Activated T-helper 1 cell treated with Interleukin-2 at 50 U/mL for 16 hours (primary cell): ENCODE data around the gene GSTM3.
"Not testable (repeated sequence)": the region's sequence is repeated elsewhere in the genome, so short reads cannot be mapped to it uniquely, and the experiment has no call there.

ENCODE experiments used
- DNase-seq: peaks from one replicate; pipeline ENCODE4 v3.0.0-alpha.2; 2020; ENCODE audit warnings: low read depth

GSTM3 gene

DNA sequence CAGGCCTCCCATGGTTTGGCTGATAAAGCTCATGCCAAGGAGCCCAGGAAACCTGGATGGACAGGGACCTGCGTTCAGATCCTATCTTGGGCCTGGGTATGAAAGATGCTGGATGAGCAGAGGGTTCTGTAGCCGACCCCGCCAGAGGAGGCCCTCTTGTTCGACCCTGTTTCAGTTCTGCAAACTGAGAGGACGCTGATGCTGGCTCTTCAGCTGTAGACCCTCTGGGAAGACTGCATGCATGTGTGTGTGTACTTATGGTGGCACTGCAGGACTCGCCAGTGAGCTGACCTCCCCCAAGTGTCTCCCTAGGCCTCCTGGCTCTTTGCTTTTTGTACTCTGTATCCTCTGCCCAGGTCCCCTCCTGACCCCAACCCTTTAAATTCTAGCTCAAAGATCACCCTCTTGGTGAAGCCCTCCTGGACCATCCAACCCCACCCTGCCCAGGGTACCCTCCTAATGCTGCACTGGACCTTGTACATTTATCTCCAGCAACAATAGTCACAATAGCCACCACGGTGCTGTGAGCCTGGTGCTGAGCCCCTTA is 21.3 kb upstream of the GSTM3 start:
- no peak for DNase-seq

DNA sequence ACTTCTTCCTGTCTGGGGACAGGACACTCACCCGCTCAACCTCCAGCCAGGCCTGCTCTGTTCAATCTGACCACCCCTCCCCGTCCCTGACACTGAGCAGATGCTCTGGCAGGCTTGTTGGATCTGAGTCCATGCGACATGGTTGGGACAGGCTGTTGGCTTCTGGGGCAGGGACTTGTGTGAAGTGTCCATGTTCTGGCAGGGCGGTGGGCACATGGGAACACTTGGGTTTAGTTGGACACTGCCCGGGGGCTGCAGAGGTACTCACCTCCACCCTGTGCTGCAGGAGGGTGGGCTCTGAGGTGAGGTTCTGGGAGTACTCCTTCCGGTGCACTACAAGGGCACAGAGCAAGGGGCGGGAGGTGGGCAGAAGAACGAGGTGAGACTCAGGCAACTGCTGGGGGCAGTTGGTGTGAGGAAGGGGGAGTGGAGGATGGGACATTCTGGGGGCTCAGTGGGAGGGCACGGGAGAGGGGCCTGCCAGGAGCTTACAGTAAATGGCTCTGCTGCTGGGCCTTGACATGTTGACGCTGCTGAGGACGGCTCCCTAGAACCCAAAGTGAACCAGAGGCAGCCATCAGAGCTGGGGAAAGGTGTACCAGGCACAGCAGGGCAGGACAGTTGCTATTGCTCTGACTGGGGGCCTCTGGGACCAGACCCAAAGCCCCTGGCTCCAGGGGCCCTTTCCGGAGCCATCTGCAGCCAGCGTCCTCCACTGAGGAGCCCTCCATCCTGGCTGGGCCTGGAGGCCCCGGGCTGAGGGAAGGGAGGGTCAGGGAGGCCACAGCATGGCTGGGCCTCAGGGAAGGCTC is 20.6 kb upstream of the GSTM3 start:
- no peak for DNase-seq

DNA sequence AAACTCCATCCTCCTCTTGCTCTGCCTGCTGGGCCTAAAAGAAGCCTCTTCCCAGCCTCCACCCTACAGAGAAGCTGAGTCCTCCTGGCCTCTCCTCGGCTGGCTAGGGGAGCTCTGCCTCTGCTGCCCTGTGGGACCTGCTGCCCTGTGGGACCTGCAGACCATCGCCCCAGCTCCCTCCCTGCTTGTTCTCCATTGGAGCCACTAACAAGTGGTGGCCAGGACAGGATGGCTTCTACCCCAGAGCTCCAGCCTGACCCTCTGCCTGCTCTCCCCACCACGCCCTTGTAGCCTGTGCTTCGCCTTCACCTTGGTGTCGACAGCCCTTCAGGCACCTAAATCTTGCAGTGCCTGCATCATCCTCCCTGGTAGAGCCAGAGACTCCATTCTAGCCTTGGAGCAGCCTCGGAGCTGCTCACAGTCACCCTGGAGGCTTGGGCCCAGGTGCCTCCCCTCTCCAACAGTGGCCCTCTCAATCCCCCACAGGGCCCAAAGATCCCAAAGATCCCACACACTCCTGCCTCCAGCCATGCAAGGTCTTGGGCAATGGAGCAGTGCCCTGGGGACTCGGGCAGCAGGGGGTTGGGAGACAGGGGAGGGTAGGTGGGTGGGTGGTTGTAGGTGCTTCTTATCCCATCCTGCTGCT is 19.9 kb upstream of the GSTM3 start:
- DNase-seq, result no peak

DNA sequence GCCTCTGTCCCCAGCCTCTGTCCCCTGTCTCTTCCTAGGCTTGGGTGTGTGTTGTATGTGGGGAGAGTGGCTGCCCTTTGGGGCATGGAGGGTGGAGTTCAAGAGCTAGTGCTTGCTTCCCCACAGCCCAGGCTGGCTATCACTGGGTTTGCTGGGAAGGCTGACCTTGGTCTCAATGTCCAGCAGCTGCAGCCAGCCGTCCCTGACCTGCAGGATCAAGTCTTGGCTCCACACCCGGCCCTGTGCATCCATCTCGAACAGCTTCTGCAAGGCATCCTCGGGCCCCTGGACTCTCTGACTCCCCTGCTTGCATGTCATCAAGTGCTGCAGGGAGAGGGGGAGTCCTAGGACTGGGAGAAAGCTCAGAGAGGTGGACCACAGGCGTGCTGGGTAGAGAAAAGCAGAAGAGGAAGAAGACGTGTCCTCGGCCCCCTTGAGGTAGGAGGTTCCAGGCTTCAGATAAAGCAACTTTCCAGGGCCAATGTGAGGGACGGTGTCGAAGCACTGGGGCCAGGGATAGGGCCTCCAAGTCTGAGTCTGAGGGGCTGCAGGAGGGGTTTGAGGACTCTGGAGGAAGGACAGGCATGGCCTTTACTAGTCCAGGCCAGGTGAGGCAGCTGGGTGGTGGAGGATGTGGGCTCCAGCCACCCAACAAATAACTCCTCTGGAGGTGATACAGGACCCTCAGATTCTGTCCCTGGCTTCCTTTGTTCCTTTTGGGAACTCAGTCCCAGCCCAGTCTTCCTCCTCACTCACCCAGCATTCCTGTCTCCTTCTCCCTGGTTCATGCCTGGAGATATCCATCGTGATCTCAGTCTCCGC is 18.9 kb upstream of the GSTM3 start:
- DNase-seq, result no peak

DNA sequence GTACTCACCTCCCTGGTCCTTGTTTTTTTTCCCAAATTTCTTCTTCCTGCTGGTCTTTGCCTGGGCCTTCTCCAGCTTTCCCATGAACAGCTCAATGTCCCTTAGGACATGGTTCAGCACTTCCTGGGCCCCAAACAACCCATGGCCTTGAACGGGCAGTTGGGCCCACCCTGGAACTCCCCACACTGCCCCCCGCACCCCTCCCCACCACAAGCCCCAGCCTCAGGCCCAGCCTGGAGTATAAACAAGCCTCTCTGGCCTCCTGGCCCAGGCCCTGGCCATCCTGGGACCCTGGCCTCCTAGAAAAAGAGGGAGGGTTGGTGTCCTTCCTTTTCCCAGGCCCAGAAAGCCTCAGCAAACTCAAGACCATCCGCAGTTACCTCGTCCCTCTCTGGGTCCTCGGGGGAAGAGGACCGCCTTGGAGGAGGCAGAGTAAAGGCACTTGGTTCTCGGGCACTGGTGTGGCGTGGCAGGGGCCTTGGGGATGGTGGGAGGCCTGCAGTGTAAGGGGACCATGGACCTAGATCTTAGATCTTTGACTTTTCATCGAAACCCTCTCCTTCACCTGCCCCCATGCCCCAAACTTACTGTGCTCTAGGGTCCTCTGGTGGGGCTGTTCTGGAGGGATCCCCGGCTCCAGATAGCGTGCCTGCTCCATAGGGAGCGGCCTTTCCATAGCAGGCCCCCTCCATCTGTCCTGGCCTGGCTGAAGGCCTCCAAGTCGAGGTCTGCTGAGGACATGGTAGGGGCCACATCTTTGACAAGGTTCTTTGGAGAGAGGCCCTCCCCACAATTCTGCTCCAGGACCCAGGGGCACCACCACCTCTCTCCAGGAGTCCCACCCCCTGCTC is 17.3 kb upstream of the GSTM3 start:
- DNase-seq, result no peak

DNA sequence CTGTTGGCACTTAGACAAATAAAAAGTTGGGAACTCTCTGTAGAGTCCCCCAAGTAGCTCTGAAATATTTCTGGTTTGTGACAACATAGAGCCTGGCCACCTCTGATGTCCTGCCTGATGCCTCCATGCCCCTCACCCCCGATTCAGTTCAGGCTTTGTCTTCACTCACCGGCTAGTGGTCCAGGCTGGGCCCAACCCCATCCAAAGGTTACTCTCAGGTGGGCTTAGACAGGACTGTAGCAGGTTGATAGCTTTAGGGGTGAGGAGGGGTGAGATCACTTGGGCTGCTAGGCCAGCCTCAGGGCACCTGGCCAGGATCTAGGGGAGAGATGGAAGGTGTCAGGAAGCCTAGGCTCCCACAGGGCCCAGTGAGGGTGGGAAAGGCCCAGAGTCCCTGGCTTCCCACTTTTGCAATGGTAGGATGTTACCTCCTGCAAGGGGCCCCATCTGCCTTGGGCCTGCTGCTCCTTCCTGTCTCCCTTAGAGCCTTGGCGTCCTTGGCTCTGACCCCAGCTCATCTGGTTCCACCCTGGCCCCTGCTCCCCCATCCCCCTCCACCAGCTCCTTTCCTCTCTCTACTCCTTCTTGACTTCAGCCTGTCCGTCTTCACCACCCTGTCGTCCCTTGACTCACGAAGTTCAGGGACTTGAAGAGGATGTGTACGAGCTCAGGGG is 16.1 kb upstream of the GSTM3 start:
- DNase-seq, result no peak

DNA sequence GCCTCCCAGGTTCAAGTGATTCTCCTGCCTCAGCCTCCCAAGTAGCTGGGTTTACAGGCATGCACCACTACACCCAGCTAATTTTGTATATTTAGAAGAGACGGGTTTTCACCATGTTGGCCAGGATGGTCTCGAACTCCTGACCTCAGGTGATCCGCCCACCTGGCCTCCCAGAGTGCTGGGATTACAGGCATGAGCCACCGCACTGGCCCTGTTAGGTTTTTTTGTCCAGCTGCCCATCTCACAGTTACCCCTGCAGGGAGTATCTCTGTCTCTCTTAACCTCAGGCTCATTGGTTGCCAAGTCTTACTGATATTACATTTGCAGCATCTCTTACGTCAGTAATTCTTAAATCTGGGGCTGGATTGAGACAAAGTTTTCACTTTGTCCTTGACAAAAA is 15.5 kb upstream of the GSTM3 start:
- not testable (repeated sequence) for DNase-seq

DNA sequence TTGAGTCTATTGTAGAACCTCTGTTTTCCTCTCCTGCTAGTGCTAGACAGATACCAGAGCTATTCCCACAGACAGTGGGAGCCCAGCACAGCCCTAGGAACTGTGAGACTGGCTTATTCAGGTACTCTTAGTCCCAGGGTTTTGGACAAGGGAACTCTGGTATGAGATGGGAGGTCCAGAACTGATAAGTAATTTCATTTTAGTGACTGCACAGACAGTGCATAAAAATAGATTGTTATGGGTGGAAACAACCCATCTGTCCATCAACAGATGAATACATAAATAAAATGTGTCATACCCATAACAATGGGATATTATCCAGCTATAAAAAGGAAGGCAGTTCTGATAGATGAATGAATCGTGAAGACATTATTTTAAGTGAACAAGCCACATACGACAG is 13.9 kb upstream of the GSTM3 start:
- DNase-seq, result no peak

DNA sequence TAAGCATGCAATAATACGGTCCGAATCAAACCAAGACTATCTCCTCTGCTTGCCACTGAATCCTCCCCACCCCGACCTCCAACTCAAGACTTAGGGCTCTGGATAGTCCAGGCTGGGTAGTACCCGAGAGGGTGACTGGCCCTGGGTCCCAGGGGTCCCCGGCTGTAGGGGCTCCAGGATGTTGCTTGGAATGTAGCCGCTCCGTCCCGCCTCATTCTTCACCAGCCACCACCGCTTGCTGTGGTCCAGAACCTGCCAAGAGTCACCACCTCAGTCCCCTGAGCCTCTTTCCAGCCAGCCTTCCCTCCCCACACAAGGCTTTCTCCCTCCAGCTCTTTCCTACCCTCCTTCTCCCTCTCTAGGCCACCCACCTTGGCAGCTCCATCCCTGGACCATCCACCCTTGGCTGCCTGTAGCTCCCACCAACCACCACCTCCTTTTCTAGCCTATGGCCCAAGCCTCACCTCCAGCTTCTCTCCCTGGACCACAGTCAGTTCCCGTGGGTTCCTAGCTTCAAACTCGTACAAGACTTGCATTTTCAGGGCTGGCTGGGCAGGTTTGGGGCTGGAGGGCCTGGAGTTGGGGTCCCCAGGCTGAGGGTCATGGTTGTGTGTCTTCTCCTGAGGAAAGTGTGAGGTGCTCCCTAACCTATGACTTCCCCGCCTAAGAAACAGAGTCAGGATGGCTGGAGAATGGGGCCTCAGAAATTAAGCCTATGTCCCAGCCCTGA is 10.9 kb upstream of the GSTM3 start:
- no peak for DNase-seq

DNA sequence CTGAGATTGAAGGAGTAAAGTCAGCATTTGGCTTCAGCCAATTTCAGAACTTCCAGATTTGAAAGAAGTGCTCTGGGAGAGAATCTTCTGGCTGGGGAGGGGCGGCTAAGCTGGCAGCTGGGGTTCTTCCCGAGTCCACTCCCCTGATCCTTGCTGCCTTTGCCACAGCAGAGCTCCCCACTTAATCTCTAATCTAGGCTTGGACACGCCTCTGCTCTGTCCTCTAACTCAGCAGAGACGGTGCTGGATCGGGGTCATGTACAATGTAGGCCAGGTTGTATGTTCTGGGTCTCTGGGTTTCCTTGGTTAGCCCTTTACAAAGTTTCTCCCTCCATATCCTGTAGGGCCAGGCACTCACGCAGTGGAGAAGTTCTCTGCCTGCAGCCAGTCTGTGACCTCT is 10.1 kb upstream of the GSTM3 start:
- no peak for DNase-seq

DNA sequence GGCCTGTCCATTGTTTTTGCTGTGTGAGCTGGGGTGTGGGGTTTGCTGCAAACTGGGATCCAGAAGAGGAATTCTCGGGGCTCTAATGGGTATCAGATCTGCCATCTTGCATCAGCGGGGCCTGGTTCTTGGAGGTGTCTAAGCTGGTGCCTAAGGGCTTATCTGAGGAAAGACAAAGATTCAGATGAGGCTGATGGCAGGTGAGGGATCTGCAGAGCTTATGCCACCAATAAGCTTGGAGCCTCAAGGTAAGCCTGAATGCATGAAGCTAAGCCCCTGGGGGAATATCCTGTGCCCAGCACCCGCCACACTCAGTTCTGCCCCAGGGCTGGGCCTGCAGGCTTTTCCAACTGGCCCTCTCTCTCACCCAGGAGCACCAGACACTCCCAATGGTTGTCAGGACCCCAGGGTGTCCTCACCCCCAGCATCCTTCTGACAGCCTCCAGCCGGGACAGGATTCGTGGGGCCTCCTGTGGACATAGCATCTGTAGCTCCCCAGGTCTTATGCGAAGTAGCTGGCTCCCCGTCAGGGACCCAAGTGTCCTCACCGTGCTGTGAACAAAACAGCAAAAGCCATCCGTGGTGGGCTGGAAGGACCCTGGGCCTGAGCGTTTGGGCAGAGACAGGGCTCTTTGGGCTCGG is 9.5 kb upstream of the GSTM3 start:
- no peak for DNase-seq

DNA sequence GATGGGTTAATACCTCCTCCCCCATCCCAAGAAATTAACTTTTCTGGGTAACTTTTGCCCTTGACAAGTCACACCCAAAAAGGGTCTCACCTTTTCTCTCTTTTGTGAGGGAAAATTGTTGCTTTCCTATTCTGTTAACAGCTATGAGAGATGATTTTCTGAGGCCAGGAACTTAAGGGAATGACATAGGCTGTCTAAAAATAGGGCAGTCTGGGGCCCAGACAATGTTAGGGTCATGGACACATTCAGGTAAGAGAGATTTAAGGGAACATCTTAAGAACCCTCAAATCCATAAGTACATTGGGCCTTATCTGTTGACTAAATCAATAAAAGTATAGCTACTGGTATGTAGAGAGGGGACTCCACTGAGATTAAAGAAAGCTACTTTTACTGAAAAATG is 8.4 kb upstream of the GSTM3 start:
- DNase-seq, result no peak

DNA sequence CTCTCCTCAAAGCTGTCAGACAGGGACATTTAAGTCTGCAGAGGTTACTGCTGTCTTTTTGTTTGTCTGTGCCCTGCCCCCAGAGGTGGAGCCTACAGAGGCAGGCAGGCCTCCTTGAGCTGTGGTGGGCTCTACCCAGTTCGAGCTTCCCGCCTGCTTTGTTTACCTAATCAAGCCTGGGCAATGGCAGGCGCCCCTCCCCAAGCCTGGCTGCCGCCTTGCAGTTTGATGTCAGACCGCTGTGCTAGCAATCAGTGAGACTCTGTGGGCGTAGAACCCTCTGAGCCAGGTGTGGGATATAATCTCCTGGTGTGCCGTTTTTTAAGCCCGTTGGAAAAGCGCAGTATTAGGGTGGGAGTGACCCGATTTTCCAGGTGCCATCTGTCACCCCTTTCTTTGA is 7.5 kb upstream of the GSTM3 start:
- DNase-seq, result not testable (repeated sequence)

DNA sequence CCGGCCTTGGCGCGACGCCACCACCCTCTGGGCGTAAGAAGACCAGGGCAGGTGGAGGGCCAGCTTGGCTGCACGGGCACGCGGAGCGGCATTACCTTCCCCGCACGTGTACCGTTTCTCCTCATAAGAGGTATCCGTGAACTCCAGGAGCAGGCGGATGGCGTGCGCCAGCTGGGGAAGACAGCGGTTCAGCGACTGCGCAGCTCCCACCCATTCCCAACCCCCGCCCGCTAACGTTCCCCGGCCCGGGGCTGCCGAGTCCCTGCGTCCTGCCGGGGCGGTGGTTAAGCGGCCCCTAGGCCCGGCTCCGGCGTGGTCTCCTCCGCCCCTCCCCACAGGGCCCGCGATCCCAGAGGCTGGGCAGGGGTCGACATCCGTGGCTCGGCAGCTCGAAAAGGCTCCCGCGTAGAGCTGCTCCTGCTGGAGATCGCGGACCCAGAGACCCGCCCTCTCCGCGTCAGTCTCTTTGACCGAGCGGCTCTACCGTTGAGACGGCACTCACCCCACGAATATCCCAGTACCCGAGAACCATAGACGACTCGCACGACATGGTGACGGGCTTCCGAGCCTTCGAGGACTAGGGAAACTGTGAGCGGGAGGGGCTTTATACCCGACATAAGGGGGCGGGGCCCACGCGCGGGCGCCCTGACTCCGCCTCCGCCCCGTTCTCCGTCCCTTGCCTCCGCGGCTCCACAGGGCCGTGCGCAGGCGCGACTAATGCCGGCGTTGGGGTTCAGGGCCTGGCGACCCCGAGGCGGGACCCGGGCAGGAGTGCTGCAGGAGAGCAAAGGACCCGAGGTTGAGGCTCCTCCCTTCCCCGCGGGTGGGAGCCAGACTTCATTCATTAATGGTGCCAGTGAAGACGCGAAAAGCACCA is 862 bp downstream of the GSTM3 start:
- DNase-seq, result peak; percentile 77

DNA sequence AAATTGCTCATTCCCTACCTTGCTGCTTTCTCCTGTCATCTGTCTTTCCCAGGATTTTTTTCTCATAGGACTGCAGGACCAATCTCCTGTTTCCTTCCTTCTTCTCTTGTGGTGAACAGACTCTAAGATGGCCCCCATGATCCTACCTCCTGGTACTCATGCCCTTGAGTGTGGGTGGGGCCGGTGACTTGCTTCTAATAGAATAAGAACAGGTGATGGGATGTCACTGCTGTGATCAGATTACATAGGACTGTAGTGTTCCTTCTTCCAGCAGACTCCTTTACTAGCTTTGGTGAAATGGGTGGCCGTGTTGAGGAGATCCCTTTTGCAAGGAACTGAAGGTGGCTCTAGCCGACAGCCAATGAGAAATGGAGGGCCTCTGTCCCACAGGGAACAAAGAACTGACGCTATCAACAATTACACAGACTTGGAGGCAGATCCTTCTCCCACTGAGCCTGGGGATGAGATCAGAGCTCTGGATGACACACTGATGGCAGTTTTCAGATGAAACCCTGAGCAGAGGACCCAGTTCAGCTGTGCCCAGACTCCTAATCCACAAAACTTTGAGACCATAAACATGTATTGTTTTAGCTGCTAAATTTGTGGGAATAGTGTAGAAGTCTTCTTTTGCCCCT is 7.5 kb downstream of the GSTM3 start:
- no peak for DNase-seq

DNA sequence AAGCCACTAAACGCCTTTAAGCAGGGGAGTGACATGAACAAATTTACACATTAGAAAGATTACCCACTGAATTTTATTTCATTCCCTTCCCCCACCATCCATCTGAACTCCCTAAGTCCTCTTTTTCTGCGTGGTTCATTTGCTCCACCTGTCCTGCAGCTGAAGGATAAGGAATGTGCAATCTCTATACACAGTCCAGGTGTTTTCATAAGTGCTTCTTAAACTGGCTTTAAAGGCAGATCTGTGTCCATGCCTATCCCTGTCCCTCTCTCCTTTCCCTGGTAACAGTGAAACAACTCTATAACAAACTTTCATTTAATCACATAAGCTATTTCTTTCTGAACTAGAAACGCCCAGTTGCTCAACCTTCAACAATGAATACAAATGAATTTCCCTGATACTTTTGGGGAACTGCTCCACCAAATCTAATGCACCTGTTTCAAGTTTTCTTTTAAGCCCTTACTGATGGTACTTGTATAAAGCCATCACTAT is 8.4 kb downstream of the GSTM3 start:
- DNase-seq, result no peak

DNA sequence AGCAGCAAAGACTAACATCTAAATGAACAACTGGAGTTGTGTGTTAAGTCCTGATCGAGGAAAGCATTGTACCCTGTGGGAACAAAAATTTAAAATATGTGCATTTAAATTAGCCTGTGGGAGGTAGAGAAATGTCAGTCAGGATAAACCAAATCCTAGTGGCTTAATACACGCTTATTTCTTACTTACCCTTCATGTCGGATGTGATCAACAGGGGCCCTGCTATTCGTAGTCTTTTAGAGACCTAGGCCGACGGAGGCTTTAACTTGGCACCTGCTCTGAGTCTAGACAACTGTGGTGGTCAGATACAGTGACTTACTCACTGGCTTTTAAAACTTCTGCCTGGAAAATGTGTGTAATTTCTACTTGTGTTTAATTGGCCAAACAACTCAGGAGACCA is 10.2 kb downstream of the GSTM3 start:
- DNase-seq, result no peak

DNA sequence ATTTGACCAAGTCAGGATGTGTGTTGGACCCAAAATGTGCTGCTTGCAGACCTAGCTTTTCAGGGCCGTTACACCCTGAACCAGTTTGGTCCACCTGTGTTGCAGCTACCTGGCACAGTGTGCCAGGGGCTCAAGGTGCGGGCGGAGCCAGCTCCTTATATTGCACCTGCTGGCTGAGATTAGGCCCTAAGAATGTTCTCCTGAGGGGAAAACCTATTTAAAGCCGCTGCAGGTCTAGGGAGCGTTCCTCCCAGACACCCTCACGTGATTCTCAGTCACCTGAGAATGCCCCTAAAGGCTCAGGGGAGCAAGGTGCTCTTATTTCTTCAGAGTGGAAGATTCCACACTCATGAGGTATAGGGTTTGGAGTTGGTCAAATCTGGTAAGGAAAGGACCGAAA is 12.0 kb downstream of the GSTM3 start:
- no peak for DNase-seq
